NCI-H2196 treated with DMSO at 0.1 percent for 48 hours (cell line): ENCODE results near the gene CHRM5.
"Not testable (repeated sequence)": the region's sequence is repeated elsewhere in the genome, so short reads cannot be mapped to it uniquely, and the experiment has no call there.

ENCODE experiments used
- DNase-seq: peaks from one replicate; lab custom pipeline; 2025; ENCODE audit not compliant: unreplicated experiment; lab: John Stamatoyannopoulos, UW

The CHRM5 gene

GRCh38 chr15:34038023-34038870 lies 70.0 kb downstream of the CHRM5 start:
- peak; percentile 20 for DNase-seq

- no peak for DNase-seq
Measured at GRCh38 chr15:34038871-34039789, 70.8 kb downstream of the CHRM5 start, which contains the start of gene AVEN. AVEN (minus strand) TSS chr15:34039204; CDS start chr15:34039046, 158 bp downstream.

- DNase-seq = no peak
Measured at GRCh38 chr15:34039790-34040113, 71.5 kb downstream of the CHRM5 start.

- DNase-seq = no peak
Measured at GRCh38 chr15:34043391-34043790, 75.1 kb downstream of the CHRM5 start.

GRCh38 chr15:34043813-34044212 lies 75.5 kb downstream of the CHRM5 start:
- no peak for DNase-seq

GRCh38 chr15:34046471-34047145 lies 78.3 kb downstream of the CHRM5 start:
- DNase-seq = no peak

- no peak for DNase-seq
Measured at GRCh38 chr15:34047893-34048775, 79.8 kb downstream of the CHRM5 start.

- DNase-seq = no peak
Measured at GRCh38 chr15:34049112-34049511, 80.8 kb downstream of the CHRM5 start.

- not testable (repeated sequence) for DNase-seq
Measured at GRCh38 chr15:34050385-34050784, 82.1 kb downstream of the CHRM5 start.

GRCh38 chr15:34054081-34054707 lies 85.9 kb downstream of the CHRM5 start:
- no peak for DNase-seq

GRCh38 chr15:34055868-34056595 lies 87.7 kb downstream of the CHRM5 start:
- DNase-seq = no peak

GRCh38 chr15:34056911-34057310 lies 88.6 kb downstream of the CHRM5 start:
- DNase-seq = no peak

- DNase-seq = no peak
Measured at GRCh38 chr15:34059476-34059875, 91.2 kb downstream of the CHRM5 start.

- no peak for DNase-seq
Measured at GRCh38 chr15:34059946-34060345, 91.6 kb downstream of the CHRM5 start.

GRCh38 chr15:34064438-34064837 lies 96.1 kb downstream of the CHRM5 start:
- no peak for DNase-seq

- DNase-seq = no peak
Measured at GRCh38 chr15:34065261-34065660, 97.0 kb downstream of the CHRM5 start.

GRCh38 chr15:34065941-34066340 lies 97.6 kb downstream of the CHRM5 start:
- no peak for DNase-seq

- DNase-seq = no peak
Measured at GRCh38 chr15:34070003-34070402, 101.7 kb downstream of the CHRM5 start.

- no peak for DNase-seq
Measured at GRCh38 chr15:34076785-34077184, 108.5 kb downstream of the CHRM5 start.
